Measurements from ENCODE around the gene NUBP2. TPM values are rescaled to one million over a fixed set of nuclear protein-coding genes. Genes with fewer than 3 reads are reported as not detected.

Gene NUBP2
- total and polyA plus RNA-seq, 4 donors: 28.9 to 80.9 (median 54.1) TPM

- Histone ChIP-seq H3K36me3 (ENCODE audit: control insufficient read depth in 4 of 4, insufficient read depth in 3 of 4, low read depth in 1 of 4, low read length in 3 of 4) (peaks cover 6 to 64% (median 24%) of the 10 kb centered on the region in 4 donors), H3K27ac (ENCODE audit: low read depth in 1 of 2, low read length in 2 of 2) (no peak overlapping the region), H3K27me3 (ENCODE audit: control insufficient read depth in 4 of 4, insufficient read depth in 4 of 4, low read length in 3 of 4) (no peaks in the 10 kb centered on the region), H3K4me1 (ENCODE audit: control insufficient read depth in 4 of 4, insufficient read depth in 4 of 4, low read length in 3 of 4) (no peaks in the 10 kb centered on the region), H3K9me3 (ENCODE audit: control insufficient read depth in 4 of 4, low read length in 3 of 4) (no peaks in the 10 kb centered on the region), H3K9ac (ENCODE audit: low read depth in 1 of 2, low read length in 2 of 2) (no peak overlapping the region), H3K4me3 (ENCODE audit: low read depth in 1 of 3, low read length in 3 of 3) (no peak overlapping the region)
- no peak for TF ChIP-seq FOXA1 (IDR thresholded peaks at IDR 0.05)
- no peak for TF ChIP-seq ZBTB33 (IDR thresholded peaks at IDR 0.05)
- no peak for TF ChIP-seq RAD21 (IDR thresholded peaks at IDR 0.05)
- TF ChIP-seq GABPA (IDR thresholded peaks at IDR 0.05 in 1 of 2, conservative IDR thresholded peaks at IDR 0.05 in 1 of 2): no peak
- DNase-seq (ENCODE audit: low spot score): no peak
- WGBS: 95% methylated on average over 25 of the region's 25 CpGs
Observed at GRCh38 chr16:1745181-1745899, 37.4 kb upstream of the NUBP2 start.

GRCh38 chr16:1745900-1746692 lies 36.7 kb upstream of the NUBP2 start:
- H3K9me3 ChIP-seq (ENCODE audit: control insufficient read depth in 4 of 4, low read length in 3 of 4): no peaks in the 10 kb centered on the region
- H3K27me3 ChIP-seq (ENCODE audit: control insufficient read depth in 4 of 4, insufficient read depth in 4 of 4, low read length in 3 of 4): no peaks in the 10 kb centered on the region
- 96% methylated on average over 29 of the region's 29 CpGs for WGBS
- H3K4me3 ChIP-seq (ENCODE audit: low read depth in 1 of 3, low read length in 3 of 3): no peak overlapping the region
- no peak overlapping the region for H3K9ac ChIP-seq (ENCODE audit: low read depth in 1 of 2, low read length in 2 of 2)
- no peaks in the 10 kb centered on the region for H3K4me1 ChIP-seq (ENCODE audit: control insufficient read depth in 4 of 4, insufficient read depth in 4 of 4, low read length in 3 of 4)
- no peak for DNase-seq (ENCODE audit: low spot score)
- no peak overlapping the region for H3K27ac ChIP-seq (ENCODE audit: low read depth in 1 of 2, low read length in 2 of 2)
- H3K36me3 ChIP-seq (ENCODE audit: control insufficient read depth in 4 of 4, insufficient read depth in 3 of 4, low read depth in 1 of 4, low read length in 3 of 4): peaks cover 6 to 59% (median 25%) of the 10 kb centered on the region in 4 donors
- TF ChIP-seq FOXA2 (IDR thresholded peaks at IDR 0.05) (no peak), GABPA (IDR thresholded peaks at IDR 0.05 in 1 of 2, conservative IDR thresholded peaks at IDR 0.05 in 1 of 2) (no peak), ATF3 (IDR thresholded peaks at IDR 0.05) (no peak)

GRCh38 chr16:1746693-1747195 lies 36.0 kb upstream of the NUBP2 start:
- no peak for DNase-seq (ENCODE audit: low spot score)

More at GRCh38 chr16:1746693-1747195, 36.0 kb upstream of the NUBP2 start:
- peaks cover 6 to 60% (median 28%) of the 10 kb centered on the region in 4 donors for H3K36me3 ChIP-seq (ENCODE audit: control insufficient read depth in 4 of 4, insufficient read depth in 3 of 4, low read depth in 1 of 4, low read length in 3 of 4)
- TF ChIP-seq FOXA1 (IDR thresholded peaks at IDR 0.05) (no peak), ATF3 (IDR thresholded peaks at IDR 0.05) (no peak), YY1 (IDR thresholded peaks at IDR 0.05) (no peak), RXRA (IDR thresholded peaks at IDR 0.05) (no peak), FOXA2 (IDR thresholded peaks at IDR 0.05) (no peak), JUND (IDR thresholded peaks at IDR 0.05) (no peak), TAF1 (conservative IDR thresholded peaks at IDR 0.05) (no peak)
- H3K4me3 ChIP-seq (ENCODE audit: low read depth in 1 of 3, low read length in 3 of 3): no peak overlapping the region
- H3K9ac ChIP-seq (ENCODE audit: low read depth in 1 of 2, low read length in 2 of 2): no peak overlapping the region
- no peaks in the 10 kb centered on the region for H3K27me3 ChIP-seq (ENCODE audit: control insufficient read depth in 4 of 4, insufficient read depth in 4 of 4, low read length in 3 of 4)
- 96% methylated on average over 31 of the region's 31 CpGs for WGBS
- no peak overlapping the region for H3K27ac ChIP-seq (ENCODE audit: low read depth in 1 of 2, low read length in 2 of 2)
- H3K4me1 ChIP-seq (ENCODE audit: control insufficient read depth in 4 of 4, insufficient read depth in 4 of 4, low read length in 3 of 4): no peaks in the 10 kb centered on the region
- no peaks in the 10 kb centered on the region for H3K9me3 ChIP-seq (ENCODE audit: control insufficient read depth in 4 of 4, low read length in 3 of 4)

Measured in liver (tissue), 9 donors.